NCI-H2107 (cell line): Measurements from ENCODE around the gene RAB21.
"Not testable (repeated sequence)": the region's sequence is repeated elsewhere in the genome, so short reads cannot be mapped to it uniquely, and the experiment has no call there.

Experiments used
- DNase-seq: peaks from one replicate; lab custom pipeline; 2025; lab: John Stamatoyannopoulos, UW

The RAB21 gene

DNA sequence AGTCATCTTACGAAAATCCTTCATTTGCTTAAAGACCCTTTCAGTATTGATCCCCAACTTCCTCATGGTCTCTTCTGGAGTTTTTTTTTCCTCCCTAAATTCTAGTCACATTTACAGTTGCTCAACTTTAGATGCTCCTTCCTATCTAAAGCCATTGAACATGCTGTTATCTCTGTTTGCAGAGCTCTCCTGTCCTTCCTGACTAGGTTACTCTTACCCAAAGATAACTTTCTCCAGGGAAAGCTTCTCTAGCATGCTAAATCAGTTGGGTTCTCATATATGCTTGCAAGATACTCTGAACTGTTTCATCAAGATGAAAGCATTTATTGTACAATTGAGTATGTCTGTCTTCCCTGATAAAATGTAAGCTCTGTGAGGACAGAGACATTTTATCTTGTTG is 1.8 kb upstream of the RAB21 start:
- DNase-seq = no peak

DNA sequence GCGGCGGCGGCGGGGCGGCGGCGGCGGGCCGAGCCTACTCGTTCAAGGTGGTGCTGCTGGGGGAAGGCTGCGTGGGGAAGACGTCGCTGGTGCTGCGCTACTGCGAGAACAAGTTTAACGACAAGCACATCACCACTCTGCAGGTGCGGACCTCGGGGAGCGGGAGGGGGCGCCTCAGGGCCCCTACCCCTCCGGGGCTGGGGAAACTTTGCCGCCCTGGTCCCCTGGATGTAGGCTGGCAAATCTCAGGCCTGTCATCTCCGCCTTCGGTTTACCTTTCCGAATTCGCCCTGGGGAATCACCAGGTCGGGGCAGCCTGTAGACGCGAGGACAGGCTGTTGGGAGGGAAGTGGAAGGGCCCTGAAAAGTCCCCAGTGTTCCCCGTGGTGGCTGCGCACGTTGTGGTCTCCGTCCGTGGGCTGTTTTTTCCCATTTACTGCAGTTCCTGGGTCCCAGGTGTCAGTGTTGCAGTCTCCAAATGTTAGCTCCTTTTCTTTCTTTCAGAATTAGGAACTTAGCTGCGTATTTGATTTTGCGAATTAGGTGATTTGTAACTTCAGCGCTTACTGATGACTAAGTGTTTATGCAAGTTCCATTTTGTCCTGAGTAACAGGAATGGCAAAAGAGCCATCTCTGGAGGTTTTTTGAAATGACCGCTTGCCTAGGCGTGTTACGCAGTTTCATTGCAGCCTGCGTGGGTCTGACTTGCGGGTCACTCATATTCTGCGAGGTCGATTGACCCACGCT is 656 bp downstream of the RAB21 start:
- no peak for DNase-seq

DNA sequence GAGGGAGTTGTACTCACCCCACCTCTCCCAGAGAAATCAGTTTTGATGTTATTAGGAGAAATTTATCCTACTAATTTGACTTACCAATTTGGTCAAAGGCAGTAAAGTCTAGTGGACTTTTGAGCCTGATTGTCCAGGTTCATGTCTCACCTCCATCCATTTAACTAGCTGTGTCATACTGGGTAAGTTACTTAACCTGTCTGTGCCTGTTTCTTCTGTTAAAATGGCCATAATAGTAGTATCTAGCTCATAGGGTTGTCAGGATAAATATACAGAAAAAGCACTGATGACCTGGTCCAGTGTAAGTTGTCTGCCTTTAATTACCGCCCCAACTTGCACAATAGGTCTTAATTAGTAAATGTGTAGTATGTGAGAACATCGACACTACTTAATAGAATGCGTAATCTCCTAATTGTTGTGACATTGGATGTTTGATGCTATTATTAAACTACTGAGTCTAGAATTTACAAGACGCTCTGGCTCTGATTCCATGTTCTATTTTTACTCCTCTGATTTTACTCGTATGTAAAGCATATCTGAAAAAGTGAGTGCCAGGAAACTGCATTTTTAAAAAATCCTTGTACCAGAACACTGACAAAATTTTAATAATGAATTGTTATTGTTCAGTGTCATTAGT is 1.5 kb downstream of the RAB21 start:
- no peak for DNase-seq

DNA sequence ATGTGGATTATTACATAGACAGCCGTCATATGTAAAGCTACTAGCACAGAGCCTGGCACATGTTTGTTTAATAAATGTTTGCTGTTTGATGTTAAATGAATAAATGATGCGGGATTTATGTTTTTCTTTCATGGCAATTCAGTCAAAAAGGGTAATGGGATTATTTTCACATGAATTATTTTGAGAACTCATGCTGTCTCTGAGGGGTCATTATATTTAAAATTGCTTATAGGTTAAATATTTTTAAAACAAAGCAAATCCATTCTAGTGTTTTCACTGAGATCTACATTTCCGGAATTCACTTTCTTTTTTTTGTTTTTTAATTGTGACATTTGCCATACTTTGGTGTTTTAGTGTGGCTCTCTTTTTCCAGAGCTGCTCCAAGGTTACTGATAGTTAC is 5.3 kb downstream of the RAB21 start:
- no peak for DNase-seq

DNA sequence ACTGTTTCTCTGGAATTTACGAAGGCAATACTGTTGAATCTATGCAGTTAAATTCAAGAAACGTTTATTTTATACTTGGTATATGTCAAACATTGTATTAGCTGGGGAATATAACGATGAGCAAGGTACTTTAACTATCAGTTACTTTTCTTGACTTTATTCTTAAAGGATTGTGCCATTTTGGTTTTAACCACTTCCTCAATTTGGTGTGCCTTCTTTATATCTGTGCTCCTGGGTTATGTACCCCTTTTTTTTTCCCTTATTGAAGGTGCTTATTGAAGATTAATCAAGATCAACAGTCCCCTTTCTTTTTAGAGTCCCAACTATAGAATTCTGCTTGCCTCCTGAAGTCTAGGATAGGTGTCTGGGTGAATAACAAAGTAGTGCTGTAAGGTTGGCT is 5.8 kb downstream of the RAB21 start:
- no peak for DNase-seq

DNA sequence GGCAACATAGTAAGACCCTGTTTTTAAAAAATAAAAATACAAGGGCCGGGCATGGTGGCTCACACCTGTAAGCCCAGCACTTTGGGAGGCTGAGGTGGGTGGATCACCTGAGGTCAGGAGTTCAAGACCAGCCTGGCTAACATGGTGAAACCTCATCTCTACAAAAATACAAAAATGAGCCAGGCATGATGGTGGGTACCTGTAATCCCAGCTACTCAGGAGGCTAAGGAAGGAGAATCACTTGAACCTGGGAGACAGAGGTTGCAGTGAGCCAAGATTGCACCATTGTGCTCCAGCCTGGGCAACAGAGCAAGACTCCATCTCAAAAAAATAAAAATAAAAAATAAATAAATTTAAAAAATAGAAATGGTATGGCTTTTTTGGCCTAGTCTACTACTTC is 6.7 kb downstream of the RAB21 start:
- not testable (repeated sequence) for DNase-seq

DNA sequence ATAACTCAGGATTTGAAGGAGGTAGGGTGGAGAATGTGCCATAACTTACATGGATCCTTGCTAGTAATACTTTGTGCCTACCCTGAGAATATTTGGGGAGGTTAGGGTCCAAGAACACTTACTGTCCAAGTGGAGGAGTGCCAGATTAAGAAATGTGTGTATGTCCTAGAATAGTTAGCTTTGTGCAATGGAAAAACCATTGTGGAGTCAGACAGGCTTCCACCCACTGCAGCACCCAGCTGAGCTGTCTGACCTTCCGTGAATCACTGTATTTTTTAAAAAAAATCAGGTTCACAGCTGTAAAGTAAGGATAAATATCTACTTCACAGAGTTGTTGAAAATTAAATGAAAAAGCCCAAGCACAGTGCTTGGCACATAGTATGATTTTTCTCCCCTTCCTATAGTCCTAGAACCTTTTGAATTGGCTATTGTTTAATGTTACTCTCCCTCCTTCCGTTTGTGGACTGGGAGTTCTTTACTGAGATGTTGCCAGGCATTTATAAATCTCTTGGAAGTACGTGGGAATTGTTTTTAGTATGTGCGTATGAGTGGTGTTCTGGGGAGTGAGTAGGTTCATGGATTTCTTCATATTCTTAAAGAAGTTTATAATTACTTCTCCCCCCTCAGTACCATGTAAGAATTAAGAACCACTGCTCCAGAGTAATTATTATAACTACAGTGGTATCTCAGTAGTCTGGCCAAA is 9.2 kb downstream of the RAB21 start:
- no peak for DNase-seq

DNA sequence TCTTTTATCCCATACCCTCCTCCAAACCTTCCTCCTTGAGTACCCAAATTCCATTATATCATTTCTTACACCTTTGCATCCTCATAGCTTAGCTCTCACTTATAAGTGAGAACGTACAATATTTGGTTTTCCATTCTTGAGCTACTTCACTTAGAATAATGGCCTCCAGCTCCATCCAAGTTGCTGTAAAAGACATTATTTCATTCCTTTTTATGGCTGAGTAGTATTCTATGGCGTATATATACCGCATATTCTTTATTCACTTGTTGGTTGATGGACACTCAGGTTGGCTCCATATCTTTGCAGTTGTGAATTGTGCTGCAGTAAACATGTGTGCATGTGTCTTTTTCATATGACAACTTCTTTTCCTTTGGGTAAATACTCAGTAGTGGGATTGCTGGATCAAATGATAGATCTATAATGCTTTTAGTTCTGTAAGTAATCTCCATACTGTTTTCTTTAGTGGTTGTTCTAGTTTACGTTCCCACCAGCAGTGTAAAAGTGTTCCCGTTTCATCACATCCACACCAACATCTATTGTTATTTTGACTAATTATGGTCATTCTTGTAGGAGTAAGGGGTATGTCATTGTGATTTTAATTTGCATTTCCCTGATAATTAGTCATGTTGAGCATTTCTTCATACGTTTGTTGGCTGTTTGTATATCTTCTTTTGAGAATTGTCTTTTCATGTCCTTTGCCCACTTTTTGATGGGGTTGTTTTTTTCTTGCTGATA is 10.1 kb downstream of the RAB21 start:
- DNase-seq = no peak

DNA sequence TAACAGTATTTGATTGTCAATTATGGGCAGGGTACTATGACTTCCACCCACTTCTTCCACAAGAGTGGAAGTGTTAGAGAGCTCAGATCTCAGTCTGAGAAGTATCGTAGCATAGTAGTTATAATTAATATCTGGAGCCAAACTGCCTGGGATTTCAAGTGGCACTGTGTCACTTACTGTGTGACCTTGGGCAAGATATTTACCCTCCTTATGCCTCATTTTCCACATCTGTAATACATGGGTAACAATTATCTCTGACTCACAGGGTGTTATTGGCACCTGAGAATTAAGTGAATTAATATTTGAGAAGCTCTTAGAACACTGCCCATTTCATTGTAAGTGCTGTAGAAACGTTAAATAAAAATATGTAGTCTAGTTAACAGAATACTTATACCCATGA is 11.5 kb downstream of the RAB21 start:
- no peak for DNase-seq

DNA sequence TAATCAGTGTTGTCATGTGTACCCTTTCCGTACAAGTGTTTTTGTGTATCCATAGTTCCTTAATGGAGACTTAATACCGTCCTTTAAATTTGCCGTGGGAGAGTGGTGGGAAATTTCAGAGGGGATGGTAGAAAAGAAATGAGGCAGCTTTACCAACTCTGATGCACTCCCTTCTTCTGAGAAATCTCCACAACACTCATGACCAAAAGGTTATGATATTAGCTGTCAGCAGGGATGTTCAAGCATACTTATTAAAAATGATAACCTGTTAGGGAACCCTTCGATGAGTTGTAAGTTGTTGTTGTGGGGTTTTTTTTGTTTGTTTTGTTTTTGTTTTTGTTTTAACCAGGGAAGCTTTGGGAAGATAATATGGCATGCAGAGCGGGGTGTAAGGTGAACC is 12.5 kb downstream of the RAB21 start:
- DNase-seq = no peak

DNA sequence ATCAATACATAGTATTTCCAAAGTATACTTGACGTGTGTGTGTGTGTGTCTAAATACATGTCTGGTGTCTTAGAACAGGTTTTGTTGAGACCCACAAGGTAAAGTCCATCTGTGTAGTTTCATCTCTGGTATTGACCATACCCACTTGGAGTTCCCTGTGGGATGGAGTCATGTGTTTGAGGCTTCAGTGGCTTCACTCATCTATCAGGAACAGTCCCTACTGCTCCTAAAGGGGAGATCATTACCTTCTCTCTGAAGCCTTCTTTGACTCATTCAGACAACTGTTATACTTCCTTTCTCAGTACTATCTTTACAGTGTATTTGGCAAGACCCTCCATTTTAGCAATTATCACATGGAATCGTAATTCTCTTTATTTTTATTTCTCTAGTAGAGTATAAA is 14.2 kb downstream of the RAB21 start:
- no peak for DNase-seq

DNA sequence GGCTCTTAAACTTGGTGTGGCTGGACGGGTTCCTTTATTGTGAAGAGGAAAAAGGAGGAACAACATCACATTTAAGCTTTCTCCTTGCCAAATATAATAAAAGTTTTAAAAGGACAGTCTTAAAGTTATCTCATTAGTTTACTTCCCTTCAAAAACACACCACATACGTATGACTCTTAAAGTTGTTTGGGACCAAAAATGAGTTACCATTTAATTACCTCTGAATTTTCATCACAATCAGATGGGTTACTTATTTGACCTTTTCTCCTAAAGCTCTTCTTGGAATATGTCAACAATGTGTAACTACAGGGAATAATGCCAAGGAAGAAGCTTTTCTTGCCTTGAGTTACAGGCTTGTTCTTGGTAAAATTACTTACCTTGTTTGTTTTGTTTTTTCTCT is 16.4 kb downstream of the RAB21 start:
- DNase-seq = no peak

DNA sequence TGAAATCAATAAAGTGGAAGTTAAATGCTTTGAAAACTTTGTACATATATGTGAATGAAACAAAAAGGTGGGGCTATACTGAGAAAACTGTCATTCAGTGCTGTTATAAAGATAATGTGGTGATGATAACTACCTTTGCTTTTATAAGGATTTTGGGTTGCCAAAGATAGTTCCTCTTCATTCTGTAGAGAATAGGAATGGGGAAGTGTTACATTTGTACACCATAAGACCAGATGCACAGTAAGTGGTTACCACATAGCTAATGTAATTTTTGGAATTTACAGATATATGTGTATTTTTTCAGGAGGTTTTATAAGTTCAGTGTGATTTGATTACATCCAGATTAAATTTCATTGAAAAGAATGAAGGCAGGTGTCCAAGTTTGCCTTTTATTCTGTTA is 18.1 kb downstream of the RAB21 start:
- no peak for DNase-seq

DNA sequence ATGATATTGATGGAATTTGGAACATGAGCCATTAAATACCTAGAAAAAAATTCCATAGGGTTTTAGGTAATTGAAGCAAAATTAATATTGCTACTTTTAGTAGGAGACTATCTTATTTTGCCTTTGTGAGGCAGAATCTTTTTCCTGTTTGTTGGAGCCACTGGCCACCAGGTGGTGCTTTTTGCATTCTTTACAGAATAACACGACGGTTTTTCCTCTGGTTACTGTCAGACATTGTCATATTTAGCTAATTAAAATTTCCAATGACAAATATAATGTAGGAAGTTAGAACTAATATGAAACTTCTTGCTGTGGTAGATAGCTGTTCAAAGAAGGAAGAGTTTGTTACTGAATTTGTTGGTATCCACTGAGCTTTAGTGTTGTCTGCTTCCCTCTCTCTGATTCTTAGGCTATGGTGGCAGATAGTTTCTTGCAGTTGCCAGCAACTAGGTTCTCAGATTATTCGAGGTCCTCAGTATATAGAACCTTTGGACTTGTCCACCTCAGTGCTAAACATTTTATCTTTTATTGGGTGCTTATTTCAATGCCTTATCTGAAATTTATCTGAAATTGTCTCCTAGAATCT is 25.7 kb downstream of the RAB21 start:
- DNase-seq = no peak

DNA sequence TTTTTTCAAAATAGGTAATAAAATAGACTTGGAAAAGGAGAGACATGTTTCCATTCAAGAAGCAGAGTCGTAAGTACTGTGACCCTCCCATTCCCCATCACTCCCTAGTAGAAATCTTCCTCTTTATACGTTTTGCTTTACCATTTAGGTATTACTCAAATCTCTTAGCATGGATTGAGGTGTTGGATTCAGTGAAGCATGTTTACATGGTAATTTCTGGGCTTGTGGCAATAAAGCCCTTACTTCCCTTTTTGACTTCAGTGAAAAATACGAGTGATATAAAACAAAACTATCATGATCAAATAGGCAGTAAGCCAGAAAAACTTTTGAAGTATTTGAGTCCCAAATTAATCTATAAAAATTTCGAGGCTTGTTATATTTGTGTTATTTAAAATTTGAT is 27.4 kb downstream of the RAB21 start:
- DNase-seq = no peak

DNA sequence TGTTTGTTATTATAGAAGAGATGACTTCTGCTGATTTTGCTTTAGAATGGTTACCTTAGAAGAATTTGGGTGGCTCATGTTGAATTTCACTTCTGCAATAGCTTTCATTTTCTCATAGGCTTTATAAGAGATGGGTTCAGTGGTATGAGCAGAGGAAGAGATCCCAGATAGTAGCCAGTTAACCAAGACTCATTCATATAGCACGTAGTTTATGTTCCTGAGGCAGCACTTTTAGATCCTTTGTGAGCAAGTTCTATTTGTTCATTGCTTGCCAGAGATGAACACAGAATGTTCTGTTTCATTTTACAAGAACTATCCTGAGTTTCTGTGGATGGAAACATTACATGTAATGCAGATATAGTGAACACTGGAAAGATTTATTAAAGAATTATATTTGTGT is 32.2 kb downstream of the RAB21 start:
- no peak for DNase-seq

DNA sequence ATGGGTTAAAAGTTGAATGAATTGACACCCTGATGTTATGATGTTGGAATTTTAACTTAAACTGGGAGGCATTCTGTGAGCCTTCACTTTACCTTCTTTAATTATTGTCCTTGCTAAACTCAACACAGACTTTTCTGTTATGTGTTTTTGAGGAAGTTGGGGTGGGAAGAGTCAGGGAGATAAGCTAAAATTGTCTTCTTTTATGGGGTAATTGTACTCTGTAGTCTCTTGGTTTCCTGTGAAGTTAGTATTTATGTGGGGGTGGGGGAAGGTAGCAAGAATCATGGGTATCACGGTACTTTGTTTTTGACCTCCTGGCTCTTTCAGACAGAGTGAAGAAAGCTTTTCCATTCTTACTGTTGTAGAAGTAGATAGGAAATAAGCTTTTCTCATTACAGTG is 32.9 kb downstream of the RAB21 start:
- DNase-seq = no peak

DNA sequence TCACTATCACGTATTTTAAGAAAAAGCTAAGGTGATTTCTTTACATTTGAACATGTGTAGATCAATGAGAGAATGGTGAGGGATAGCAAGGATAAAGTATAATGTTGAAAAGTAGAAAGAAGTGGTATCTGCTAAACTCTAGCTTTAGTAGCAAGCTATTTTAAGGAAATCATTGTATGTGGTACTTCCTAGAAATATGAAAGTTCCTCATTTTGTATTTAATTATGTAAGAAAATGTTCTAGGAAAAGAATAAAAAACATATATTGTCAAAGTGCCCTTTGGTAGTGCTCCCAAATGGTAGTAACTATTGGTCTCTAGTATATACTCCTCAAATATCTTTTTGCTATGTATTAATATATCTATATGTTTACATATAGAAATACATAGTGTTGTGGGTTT is 35.7 kb downstream of the RAB21 start:
- no peak for DNase-seq

DNA sequence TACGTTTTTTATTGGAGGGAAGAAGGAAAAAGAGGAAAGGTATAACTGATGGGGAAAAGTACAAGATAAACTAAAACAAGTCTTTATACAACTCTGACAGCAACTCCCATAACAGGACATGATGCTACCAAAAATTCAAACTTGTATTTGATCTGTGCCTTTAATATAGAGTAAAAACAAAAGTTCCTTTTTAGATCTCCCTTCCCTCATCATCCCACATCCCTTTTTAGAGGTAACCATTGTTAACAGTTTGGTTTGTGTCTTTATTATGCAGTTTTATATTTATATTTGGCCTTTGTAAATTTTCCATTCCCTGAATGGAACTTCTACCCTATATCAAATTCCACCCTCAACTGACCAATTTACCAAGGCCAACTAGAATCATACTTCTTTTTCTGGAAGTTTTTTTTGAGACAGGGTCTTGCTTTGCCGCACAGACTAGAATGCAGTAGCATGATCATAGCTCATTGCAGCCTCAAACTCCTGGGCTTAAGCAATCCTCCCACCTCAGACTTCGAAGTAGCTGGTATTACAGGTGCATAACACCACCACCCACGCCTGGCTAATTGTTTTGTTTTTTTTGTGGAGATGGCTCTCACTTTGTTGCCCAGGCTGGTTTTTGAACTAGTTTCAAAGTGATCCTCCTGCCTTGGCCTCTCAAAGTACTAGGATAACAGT is 36.9 kb downstream of the RAB21 start:
- no peak for DNase-seq

DNA sequence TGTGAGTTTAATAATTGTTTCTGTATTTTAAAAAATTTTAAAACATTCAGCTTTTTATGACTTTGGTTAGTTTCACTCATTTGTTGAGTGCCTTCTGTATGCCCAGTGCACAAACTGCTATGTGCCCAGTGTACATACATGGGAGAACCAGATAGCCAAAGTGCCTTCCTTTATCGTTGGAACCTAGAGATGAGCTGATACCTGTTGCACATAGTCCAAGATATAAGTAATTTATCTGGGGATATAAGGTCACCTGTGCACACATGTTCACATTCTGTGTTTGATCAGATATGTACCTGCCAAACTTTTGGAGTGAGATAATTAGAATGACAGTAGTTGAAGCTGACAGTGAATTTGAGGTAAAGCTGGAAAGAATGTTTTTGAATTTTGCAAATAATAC is 37.9 kb downstream of the RAB21 start:
- DNase-seq = no peak

DNA sequence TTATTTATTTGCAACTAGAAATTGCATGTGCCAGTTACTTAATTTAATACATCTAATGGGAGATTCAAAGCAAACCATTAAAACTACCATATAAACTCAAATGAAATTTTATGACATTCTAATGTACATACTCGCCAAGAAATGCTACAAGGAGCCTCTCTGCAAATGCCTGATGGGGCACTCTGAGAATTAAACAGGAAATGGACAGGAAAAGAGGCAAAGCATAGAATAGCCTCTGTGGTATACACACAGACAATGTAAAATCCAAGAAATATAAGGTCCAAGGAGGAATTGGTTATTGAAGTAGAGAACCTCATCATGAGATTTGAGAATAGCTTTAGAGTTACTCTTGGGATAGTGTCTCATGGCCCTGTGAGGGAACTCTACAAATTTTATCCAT is 41.2 kb downstream of the RAB21 start:
- DNase-seq = no peak

DNA sequence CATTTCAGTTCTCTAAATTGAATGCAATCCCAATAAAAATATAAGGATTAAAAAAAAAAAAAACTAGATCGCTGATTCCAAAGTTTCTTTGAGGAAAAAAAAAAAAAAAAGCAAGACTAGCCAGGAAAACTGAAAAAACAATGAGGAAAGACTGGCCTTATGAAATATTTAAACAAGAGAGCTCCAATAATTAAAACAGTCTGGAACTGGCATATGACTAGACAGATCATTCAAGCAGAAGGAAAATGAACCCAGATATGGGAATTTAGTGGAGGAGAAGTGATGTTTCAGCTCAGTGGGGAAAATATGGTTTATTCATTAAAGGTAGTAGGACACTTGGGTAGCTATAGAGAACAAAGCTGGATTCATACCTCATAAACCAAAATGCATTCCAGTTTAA is 42.9 kb downstream of the RAB21 start:
- DNase-seq = no peak
